Neural crest cell (in vitro differentiated cells): ENCODE results near the gene MAGEA1. TPM values are rescaled to one million over a fixed set of nuclear protein-coding genes. Genes with fewer than 3 reads are reported as not detected.

Experiments used
- DNase-seq: peaks from one replicate; pipeline ENCODE4 v3.0.0; 2021; ENCODE audit warnings: low read depth, mixed read lengths, low spot score
- H3K27ac Mint-ChIP-seq: one replicate; pipeline ENCODE4 v1.8.0; 2021; ENCODE audit warnings: mild to moderate bottlenecking, mixed read lengths; ENCODE audit not compliant: unreplicated experiment
- H3K27me3 Mint-ChIP-seq: 2 replicates; pipeline ENCODE4 v1.8.0; 2021; ENCODE audit warnings: low read depth, mild to moderate bottlenecking, mixed read lengths
- H3K36me3 Mint-ChIP-seq: 2 replicates; pipeline ENCODE4 v1.8.0; 2021; ENCODE audit warnings: low read depth, mild to moderate bottlenecking, mixed read lengths
- H3K4me1 Mint-ChIP-seq: 2 replicates; pipeline ENCODE4 v1.8.0; 2021; ENCODE audit warnings: mixed read lengths
- H3K4me3 Mint-ChIP-seq: one replicate; pipeline ENCODE4 v1.8.0; 2021; ENCODE audit warnings: mild to moderate bottlenecking, mixed read lengths
- H3K9me3 Mint-ChIP-seq: 2 replicates; pipeline ENCODE4 v1.8.0; 2021; ENCODE audit warnings: mixed read lengths
- CTCF ChIP-seq: fragments of 200-600 bp; sonication (generic); conservative IDR thresholded peaks from 2 replicates; pipeline ENCODE4 v1.5.0; 2021; ENCODE audit warnings: antibody characterized with exemption, mild to moderate bottlenecking
- total RNA-seq: library from RNA; stranded (reverse); gene quantifications from 2 replicates; pipeline ENCODE4 v1.2.1, GENCODE V29; 2021

Gene MAGEA1
- total RNA-seq, 1 donor from 2014 or later = not detected

- Mint-ChIP-seq H3K4me3 (no peak overlapping the region), H3K9me3 (peaks cover 13% of the 10 kb centered on the region), H3K4me1 (no peaks in the 10 kb centered on the region), H3K36me3 (peaks cover 3% of the 10 kb centered on the region), H3K27me3 (no peaks in the 10 kb centered on the region), H3K27ac (no peak overlapping the region)
- TF ChIP-seq CTCF = no peak
- DNase-seq = no peak
Observed at GRCh38 chrX:153200462-153200861, 21.4 kb downstream of the MAGEA1 start.

DNA sequence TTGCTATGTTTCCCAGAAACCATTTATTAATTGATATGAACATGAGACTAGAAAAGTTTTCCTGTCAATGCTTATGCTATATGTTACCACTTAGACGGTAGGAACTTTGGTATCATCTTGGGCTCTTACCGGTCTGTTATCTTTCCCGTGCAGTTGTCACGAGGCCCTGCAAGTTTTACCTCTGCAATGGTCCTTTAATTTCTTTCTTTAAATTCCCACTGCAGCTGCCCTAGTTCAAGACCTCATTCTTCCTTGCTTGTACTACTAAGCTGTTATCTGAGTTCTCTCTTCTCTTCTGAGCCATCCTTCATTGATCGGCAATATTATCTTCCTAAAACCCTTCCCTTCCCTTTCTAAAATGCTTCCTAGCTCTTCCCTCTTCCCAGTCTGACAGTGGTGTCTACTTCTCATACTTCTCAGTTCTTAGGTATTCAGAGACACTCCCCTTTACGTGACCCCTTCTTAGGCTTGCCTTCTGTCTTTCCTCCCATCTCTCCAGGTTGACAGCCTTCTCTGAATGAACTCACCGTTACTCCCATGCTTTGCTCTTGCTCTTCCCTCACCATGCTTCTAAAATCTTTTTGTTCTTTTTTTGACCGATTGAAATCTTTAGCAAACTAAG lies 27.5 kb downstream of the MAGEA1 start:
- no peak overlapping the region for H3K4me3 Mint-ChIP-seq
- H3K27me3 Mint-ChIP-seq = no peaks in the 10 kb centered on the region
- H3K27ac Mint-ChIP-seq = no peak overlapping the region
- DNase-seq = no peak
- H3K9me3 Mint-ChIP-seq = peaks cover 18% of the 10 kb centered on the region
- peaks cover 2% of the 10 kb centered on the region for H3K36me3 Mint-ChIP-seq
- H3K4me1 Mint-ChIP-seq = no peaks in the 10 kb centered on the region
- no peak for TF ChIP-seq CTCF

- no peak overlapping the region for H3K27ac Mint-ChIP-seq
- H3K27me3 Mint-ChIP-seq = no peaks in the 10 kb centered on the region
- H3K4me3 Mint-ChIP-seq = no peak overlapping the region
- peaks cover 2% of the 10 kb centered on the region for H3K36me3 Mint-ChIP-seq
- DNase-seq = no peak
- peaks cover 23% of the 10 kb centered on the region for H3K9me3 Mint-ChIP-seq
- TF ChIP-seq CTCF = no peak
- no peaks in the 10 kb centered on the region for H3K4me1 Mint-ChIP-seq
Observed at GRCh38 chrX:153209347-153209746, 30.3 kb downstream of the MAGEA1 start.

GRCh38 chrX:153214934-153215333 lies 35.9 kb downstream of the MAGEA1 start:
- Mint-ChIP-seq H3K27me3 (no peaks in the 10 kb centered on the region), H3K4me3 (no peak overlapping the region), H3K36me3 (peaks cover 2% of the 10 kb centered on the region), H3K9me3 (peaks cover 16% of the 10 kb centered on the region), H3K27ac (no peak overlapping the region), H3K4me1 (no peaks in the 10 kb centered on the region)
- no peak for TF ChIP-seq CTCF
- no peak for DNase-seq

DNA sequence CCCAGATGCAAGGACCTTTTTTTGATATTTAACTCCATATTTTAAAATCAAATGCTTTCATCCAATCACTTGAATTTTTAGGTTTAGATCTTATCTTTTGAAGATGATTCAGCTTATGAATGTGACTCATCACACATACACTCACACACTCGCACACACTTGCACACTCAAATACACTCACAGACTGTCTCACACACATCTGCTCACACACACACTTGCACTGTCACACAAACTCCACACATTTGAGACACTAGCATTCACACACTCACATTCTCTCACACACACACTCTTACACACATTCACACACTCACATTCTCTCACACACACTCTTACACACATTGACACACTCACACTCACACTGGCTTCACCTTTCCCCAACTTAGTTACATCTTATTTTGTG lies 37.8 kb downstream of the MAGEA1 start:
- Mint-ChIP-seq H3K4me3 (no peak overlapping the region), H3K36me3 (no peaks in the 10 kb centered on the region), H3K27me3 (no peaks in the 10 kb centered on the region)

More for the DNA sequence above, 37.8 kb downstream of the MAGEA1 start:
- DNase-seq = no peak
- Mint-ChIP-seq H3K27ac (no peak overlapping the region), H3K4me1 (no peaks in the 10 kb centered on the region), H3K9me3 (peaks cover 14% of the 10 kb centered on the region)
- TF ChIP-seq CTCF = no peak
